AG04450 (cell line): Measurements from ENCODE around the gene TTLL9. TPM values are rescaled to one million over a fixed set of nuclear protein-coding genes. Genes with fewer than 3 reads are reported as not detected.

Experiments
- CTCF ChIA-PET: fragments of 300-600, 350-600 bp; formaldehyde crosslinking; extraction: SDS; loops from one replicate; lab custom pipeline; 2022; ENCODE audit warnings: antibody characterized with exemption, inconsistent platforms; lab: Charles Lee
- POLR2A ChIA-PET: fragments of 350-600 bp; formaldehyde crosslinking; extraction: SDS; loops from one replicate; lab custom pipeline; 2021; ENCODE audit warnings: antibody characterized with exemption, inconsistent platforms; lab: Yijun Ruan, JAX
- DNase-seq: peaks from one replicate; pipeline ENCODE4 v3.0.0-alpha.2; 2011; ENCODE audit warnings: low read depth, low spot score
- H3K27ac ChIP-seq: one replicate; pipeline ENCODE4 v1.5.1; 2012; ENCODE audit warnings: low read depth, low read length, control low read depth
- H3K27me3 ChIP-seq: one replicate; pipeline ENCODE4 v1.6.0; 2012; ENCODE audit warnings: low read length; ENCODE audit not compliant: control insufficient read depth, insufficient read depth
- H3K4me3 ChIP-seq: 2 replicates; pipeline ENCODE4 v1.5.1; 2011; ENCODE audit warnings: mild to moderate bottlenecking, low read depth, low read length, control low read depth
- H3K9me3 ChIP-seq: 2 replicates; pipeline ENCODE4 v1.5.1; 2012; ENCODE audit warnings: low read length; ENCODE audit not compliant: control insufficient read depth, insufficient read depth
- polyA plus RNA-seq: library from polyadenylated mRNA; depleted of rRNA; stranded (reverse); fragments of >200 nt; gene quantifications from 2 replicates; pipeline ENCODE4 v1.2.3, GENCODE V29; 2011
- TF ChIP-seq, protein P1 (sequence below): IDR thresholded peaks from 2 replicates; pipeline ENCODE4 v1.5.1; 2011; ENCODE audit warnings: low read depth, low read length, control low read depth, inconsistent platforms

The TTLL9 gene
- polyA plus RNA-seq, 1 experiment: not detected

DNA sequence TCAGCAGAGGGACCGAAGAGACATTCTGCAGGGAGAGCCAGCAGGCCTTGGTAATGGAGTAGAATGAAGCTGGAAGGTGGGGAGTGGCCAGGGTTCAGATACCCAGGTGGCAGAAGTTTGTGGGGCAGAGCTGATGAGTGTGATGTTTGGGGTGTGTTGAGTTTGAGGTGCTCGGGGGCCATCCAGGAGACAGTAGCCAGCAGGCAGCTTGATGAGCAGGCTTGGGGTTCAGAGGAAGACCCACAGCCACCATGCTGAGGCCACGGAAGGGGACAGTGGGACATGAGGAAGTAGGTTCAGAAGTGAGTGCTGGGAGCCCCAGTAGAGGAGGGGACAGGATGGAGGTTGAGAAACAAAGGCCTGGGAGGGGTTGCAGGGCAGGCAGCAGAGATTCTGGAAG, 13.9 kb upstream of the TTLL9 start:
- Histone ChIP-seq H3K4me3 (no peak overlapping the region), H3K27me3 (peaks cover 52% of the 10 kb centered on the region), H3K27ac (no peak overlapping the region), H3K9me3 (no peaks in the 10 kb centered on the region)
- DNase-seq: no peak
- ChIA-PET POLR2A (no interaction called here), CTCF (interaction anchor here (1.4 to 5.5 kb wide), 5 partner anchors 10 to 174 kb away, joined by 4 to 70 read pairs (median 18); partner anchors contain the start of gene PDRG1)
- TF ChIP-seq, protein P1, sequence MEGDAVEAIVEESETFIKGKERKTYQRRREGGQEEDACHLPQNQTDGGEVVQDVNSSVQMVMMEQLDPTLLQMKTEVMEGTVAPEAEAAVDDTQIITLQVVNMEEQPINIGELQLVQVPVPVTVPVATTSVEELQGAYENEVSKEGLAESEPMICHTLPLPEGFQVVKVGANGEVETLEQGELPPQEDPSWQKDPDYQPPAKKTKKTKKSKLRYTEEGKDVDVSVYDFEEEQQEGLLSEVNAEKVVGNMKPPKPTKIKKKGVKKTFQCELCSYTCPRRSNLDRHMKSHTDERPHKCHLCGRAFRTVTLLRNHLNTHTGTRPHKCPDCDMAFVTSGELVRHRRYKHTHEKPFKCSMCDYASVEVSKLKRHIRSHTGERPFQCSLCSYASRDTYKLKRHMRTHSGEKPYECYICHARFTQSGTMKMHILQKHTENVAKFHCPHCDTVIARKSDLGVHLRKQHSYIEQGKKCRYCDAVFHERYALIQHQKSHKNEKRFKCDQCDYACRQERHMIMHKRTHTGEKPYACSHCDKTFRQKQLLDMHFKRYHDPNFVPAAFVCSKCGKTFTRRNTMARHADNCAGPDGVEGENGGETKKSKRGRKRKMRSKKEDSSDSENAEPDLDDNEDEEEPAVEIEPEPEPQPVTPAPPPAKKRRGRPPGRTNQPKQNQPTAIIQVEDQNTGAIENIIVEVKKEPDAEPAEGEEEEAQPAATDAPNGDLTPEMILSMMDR: no peak

DNA sequence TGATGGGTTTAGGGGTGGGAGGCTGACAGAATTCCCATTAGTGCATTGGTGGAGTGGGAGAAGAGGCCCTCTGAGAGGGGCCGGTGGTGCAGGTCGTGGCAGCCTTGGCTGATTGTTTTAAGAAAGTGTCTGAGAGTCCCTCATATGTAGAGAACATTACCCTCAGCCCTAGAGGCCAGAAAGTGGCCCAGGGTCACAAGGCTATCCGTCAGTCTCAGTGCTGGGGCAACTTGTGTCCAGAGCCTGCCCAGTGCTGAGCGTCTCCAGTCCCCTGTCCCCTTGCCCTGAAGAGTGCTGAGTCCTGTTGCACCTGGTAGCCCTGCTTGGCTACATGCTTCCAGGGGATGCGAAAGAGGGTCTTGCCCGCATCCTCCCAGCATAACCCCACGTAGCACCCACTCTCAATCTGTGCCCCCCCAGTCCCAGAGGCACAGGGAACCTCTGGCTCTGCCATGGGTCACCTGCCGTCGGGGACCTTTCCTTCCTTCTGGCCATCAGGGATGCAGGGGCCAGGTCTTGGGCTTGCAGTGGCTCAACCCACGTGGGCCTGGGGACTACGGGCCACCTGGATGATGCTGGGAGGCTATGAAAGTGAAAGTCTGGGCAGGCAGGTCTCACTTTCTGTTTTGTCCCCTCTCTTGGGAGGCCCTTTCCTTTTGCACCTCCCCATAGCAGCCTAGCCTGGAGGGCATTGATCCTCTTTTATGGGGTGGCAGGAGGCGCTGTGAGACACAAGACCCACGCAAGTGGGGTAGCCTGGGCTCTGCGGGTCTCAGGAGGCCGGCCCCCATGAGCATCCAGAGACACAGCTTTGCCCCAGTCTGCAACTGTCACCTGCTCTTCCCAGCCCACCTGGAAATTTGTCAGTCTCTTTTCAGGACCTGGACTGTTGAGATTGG, 12.3 kb upstream of the TTLL9 start:
- DNase-seq: no peak
- TF ChIP-seq, protein P1: no peak
- H3K27me3 ChIP-seq: peaks cover 58% of the 10 kb centered on the region
- no peak overlapping the region for H3K4me3 ChIP-seq
- ChIA-PET POLR2A (no interaction called here), CTCF (interaction anchor here (0.7 to 2.4 kb wide), 2 partner anchors 11 to 344 kb away, joined by 5 to 12 read pairs; no protein-coding TSS in a partner anchor)
- H3K27ac ChIP-seq: no peak overlapping the region
- no peaks in the 10 kb centered on the region for H3K9me3 ChIP-seq

GRCh38 chr20:31858760-31859083, 11.7 kb upstream of the TTLL9 start:
- POLR2A ChIA-PET: no interaction called here
- TF ChIP-seq, protein P1: no peak

DNA sequence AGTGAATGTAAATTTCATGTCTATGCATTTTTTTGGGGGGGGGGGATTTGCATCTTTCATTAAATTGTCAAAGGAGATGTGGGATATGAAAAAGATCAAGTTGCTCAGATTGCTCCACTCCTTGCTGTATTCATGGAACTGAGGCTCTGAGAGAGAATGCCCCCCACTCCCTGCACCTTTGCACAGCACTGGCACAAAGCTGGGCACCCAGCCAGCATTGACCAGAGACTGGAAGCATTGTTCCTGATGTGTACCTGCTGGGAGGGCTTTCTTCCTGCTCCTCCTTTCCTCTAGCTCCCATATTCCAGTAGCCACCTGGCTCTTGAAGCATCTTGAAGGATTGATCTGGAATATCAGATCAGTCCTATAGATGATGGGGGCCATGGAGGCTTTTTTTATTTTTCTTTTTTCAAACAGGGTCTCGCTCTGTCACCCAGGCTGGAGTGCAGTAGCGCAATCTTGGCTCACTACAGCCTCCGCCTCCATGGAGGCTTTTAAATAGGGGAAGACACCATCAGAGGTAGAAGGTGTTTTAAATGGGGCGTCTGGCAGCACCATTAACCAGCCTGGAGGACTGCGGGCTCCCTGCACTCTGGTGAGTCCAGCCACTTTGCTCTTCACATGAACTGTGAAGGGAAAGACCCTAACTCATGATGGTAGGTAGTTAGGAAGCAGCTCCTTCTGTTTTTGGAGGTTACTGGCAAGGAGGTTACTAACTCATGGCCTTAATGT, 11.0 kb upstream of the TTLL9 start:
- TF ChIP-seq, protein P1: no peak
- Histone ChIP-seq H3K9me3 (no peaks in the 10 kb centered on the region), H3K27me3 (peaks cover 59% of the 10 kb centered on the region), H3K27ac (no peak overlapping the region), H3K4me3 (no peak overlapping the region)
- ChIA-PET CTCF (interaction anchor here (0.6 to 2.4 kb wide), 6 partner anchors 9 to 824 kb away, joined by 3 to 12 read pairs (median 5); partner anchors contain the start of gene PDRG1), POLR2A (no interaction called here)
- DNase-seq: no peak

More at GRCh38 chr20:31858760-31859083, 11.7 kb upstream of the TTLL9 start:
- no peak overlapping the region for H3K4me3 ChIP-seq
- CTCF ChIA-PET: interaction anchor here (1.3 to 2.4 kb wide), 3 partner anchors 12 to 173 kb away, joined by 4 to 12 read pairs (median 9); partner anchors contain the start of gene PDRG1
- H3K27ac ChIP-seq: no peak overlapping the region
- H3K27me3 ChIP-seq: peaks cover 59% of the 10 kb centered on the region
- H3K9me3 ChIP-seq: no peaks in the 10 kb centered on the region
- no peak for DNase-seq
